H1 (cell line): ENCODE data around the gene ZNF608. TPM values are rescaled to one million over a fixed set of nuclear protein-coding genes. Genes with fewer than 3 reads are reported as not detected.

Source experiments
- CTCF ChIA-PET: fragments of 300-600 bp; sonication (Branson Sonifier 250); formaldehyde crosslinking; loops from one replicate; lab custom pipeline; 2021; ENCODE audit not compliant: partially characterized antibody; lab: Charles Lee
- POLR2A ChIA-PET: fragments of 300-600 bp; sonication (Branson Sonifier 250); formaldehyde crosslinking; loops from one replicate; lab custom pipeline; 2021; ENCODE audit warnings: inconsistent platforms; ENCODE audit not compliant: partially characterized antibody; lab: Charles Lee
- DNase-seq, 2 experiments: peaks; one replicate each; pipeline versions ENCODE4 v3.0.0 to v3.0.0-alpha.2; 2010 to 2022; ENCODE audit warnings: low spot score in 2 of 2, low read depth in 1 of 2, mixed read lengths in 1 of 2
- FAIRE-seq: peaks from 2 replicates; lab custom pipeline; 2011; peaks lifted over from hg19 to GRCh38; lab: Jason Lieb, UNC
- H2AFZ ChIP-seq: 2 replicates; pipeline ENCODE4 v1.8.1; 2012; ENCODE audit warnings: low read length, inconsistent platforms
- H2AK5ac ChIP-seq: 2 replicates; pipeline ENCODE4 v1.6.1; 2013; ENCODE audit warnings: low read depth, low read length
- H2BK120ac ChIP-seq: replicated peaks from 2 replicates; pipeline ENCODE3; 2013; ENCODE audit warnings: low read depth, low read length, inconsistent platforms
- H2BK12ac ChIP-seq: 2 replicates; pipeline ENCODE4 v1.6.1; 2013; ENCODE audit warnings: low read depth, low read length
- H2BK15ac ChIP-seq: 2 replicates; pipeline ENCODE4 v1.6.1; 2013; ENCODE audit warnings: low read length
- H2BK20ac ChIP-seq: 2 replicates; pipeline ENCODE4 v1.6.1; 2013; ENCODE audit warnings: low read length
- H2BK5ac ChIP-seq: 2 replicates; pipeline ENCODE4 v1.6.1; 2013; ENCODE audit warnings: low read depth, low read length
- H3K14ac ChIP-seq: 2 replicates; pipeline ENCODE4 v1.6.1; 2013; ENCODE audit warnings: inconsistent platforms; ENCODE audit not compliant: insufficient read length
- H3K18ac ChIP-seq: 2 replicates; pipeline ENCODE4 v1.6.1; 2013; ENCODE audit warnings: low read length; ENCODE audit errors: extremely low read depth
- H3K23ac ChIP-seq: 2 replicates; pipeline ENCODE4 v1.6.1; 2013; ENCODE audit warnings: inconsistent platforms; ENCODE audit not compliant: insufficient read length
- H3K23me2 ChIP-seq: 2 replicates; pipeline ENCODE4 v1.6.1; 2013; ENCODE audit warnings: low read depth, low read length
- H3K27ac ChIP-seq: 2 replicates; pipeline ENCODE4 v1.6.1; 2011; ENCODE audit warnings: low read depth, low read length, inconsistent platforms
- H3K27me3 ChIP-seq, 4 experiments: replicated peaks in 1 of 4; 1 replicate in 1 of 4; 2 replicates in 3 of 4; pipeline versions ENCODE4 v1.6.1 to v1.8.1; 2011 to 2013; ENCODE audit warnings: low read length in 3 of 4, mild to moderate bottlenecking in 3 of 4, inconsistent platforms in 2 of 4, mixed read lengths in 2 of 4, moderate library complexity in 1 of 4; ENCODE audit not compliant: control insufficient read depth in 3 of 4, insufficient read depth in 3 of 4; ENCODE audit errors: extremely low read depth in 1 of 4
- H3K36me3 ChIP-seq, 4 experiments: 2 replicates each; pipeline versions ENCODE4 v1.6.1 to v1.8.1; 2011 to 2013; ENCODE audit warnings: mild to moderate bottlenecking in 4 of 4, low read length in 3 of 4, moderate library complexity in 2 of 4, control low read depth in 1 of 4, inconsistent platforms in 1 of 4; ENCODE audit not compliant: insufficient read depth in 4 of 4, control insufficient read depth in 2 of 4
- H3K4ac ChIP-seq: replicated peaks from 2 replicates; pipeline ENCODE3; 2013; ENCODE audit warnings: low read length, low read depth, mixed read lengths, inconsistent platforms; ENCODE audit not compliant: insufficient read length
- H3K4me1 ChIP-seq, 4 experiments: replicated peaks in 1 of 4; 1 replicate in 1 of 4; 2 replicates in 3 of 4; pipeline versions ENCODE4 v1.6.1 to v1.8.1; 2011 to 2013; ENCODE audit warnings: low read length in 3 of 4, inconsistent platforms in 2 of 4, mixed read lengths in 1 of 4; ENCODE audit not compliant: insufficient read depth in 4 of 4, control insufficient read depth in 3 of 4
- H3K4me2 ChIP-seq, 2 experiments: 2 replicates each; pipeline versions ENCODE4 v1.6.1 to v1.8.1; 2011 to 2013; ENCODE audit warnings: low read depth in 2 of 2, low read length in 2 of 2, control low read depth in 1 of 2, inconsistent platforms in 1 of 2, mild to moderate bottlenecking in 1 of 2; ENCODE audit not compliant: insufficient read depth in 1 of 2
- H3K4me3 ChIP-seq, 4 experiments: fragments of 200-600, 300-600 bp in 1 of 4; sonication (generic), shearing (Covaris generic), sonication (Bioruptor Twin) in 1 of 4; 2 replicates each; pipeline versions ENCODE4 v1.5.1 to v1.8.1; 2011 to 2016; ENCODE audit warnings: low read length in 4 of 4, low read depth in 3 of 4, control low read depth in 2 of 4, inconsistent platforms in 2 of 4, mild to moderate bottlenecking in 2 of 4, mixed read lengths in 1 of 4, moderate library complexity in 1 of 4; ENCODE audit not compliant: insufficient read depth in 2 of 4; ENCODE audit errors: extremely low read depth in 1 of 4
- H3K56ac ChIP-seq: replicated peaks from 2 replicates; pipeline ENCODE3; 2013; ENCODE audit warnings: low read depth, mild to moderate bottlenecking, mixed read lengths, low read length, inconsistent platforms; ENCODE audit not compliant: insufficient read length
- H3K79me1 ChIP-seq: 2 replicates; pipeline ENCODE4 v1.6.1; 2013; ENCODE audit warnings: low read depth, low read length, control low read depth
- H3K79me2 ChIP-seq, 2 experiments: 2 replicates each; pipeline versions ENCODE4 v1.6.1 to v1.8.1; 2012 to 2013; ENCODE audit warnings: low read length in 2 of 2, mild to moderate bottlenecking in 2 of 2, inconsistent platforms in 1 of 2; ENCODE audit not compliant: insufficient read depth in 2 of 2, control insufficient read depth in 1 of 2
- H3K9ac ChIP-seq, 4 experiments: replicated peaks in 1 of 4; 1 replicate in 1 of 4; 2 replicates in 3 of 4; pipeline versions ENCODE4 v1.6.1 to v1.8.1; 2011 to 2013; ENCODE audit warnings: low read depth in 3 of 4, low read length in 3 of 4, control low read depth in 2 of 4, mild to moderate bottlenecking in 2 of 4, moderate library complexity in 2 of 4, inconsistent platforms in 1 of 4; ENCODE audit errors: extremely low read depth in 1 of 4
- H3K9me3 ChIP-seq, 2 experiments: 2 replicates each; pipeline versions ENCODE4 v1.6.1 to v1.8.1; 2012 to 2013; ENCODE audit warnings: mild to moderate bottlenecking in 2 of 2, moderate library complexity in 2 of 2, control low read depth in 1 of 2, inconsistent platforms in 1 of 2, low read depth in 1 of 2, low read length in 1 of 2, mixed read lengths in 1 of 2; ENCODE audit not compliant: insufficient read depth in 2 of 2
- H4K20me1 ChIP-seq, 2 experiments: replicated peaks in 1 of 2; 2 replicates each; pipeline versions ENCODE3 to v1.8.1; 2011 to 2013; ENCODE audit warnings: inconsistent platforms in 2 of 2, low read length in 2 of 2, mild to moderate bottlenecking in 1 of 2; ENCODE audit not compliant: insufficient read depth in 2 of 2, control insufficient read depth in 1 of 2
- H4K5ac ChIP-seq: 2 replicates; pipeline ENCODE4 v1.6.1; 2013; ENCODE audit warnings: low read length, low read depth, mixed read lengths, inconsistent platforms; ENCODE audit not compliant: insufficient read length
- H4K8ac ChIP-seq: 2 replicates; pipeline ENCODE4 v1.8.0; 2013; ENCODE audit warnings: mild to moderate bottlenecking, moderate library complexity, low read length, inconsistent platforms; ENCODE audit not compliant: insufficient read depth; ENCODE audit errors: extremely low read depth
- H4K91ac ChIP-seq: replicated peaks from 2 replicates; pipeline ENCODE3; 2013; ENCODE audit warnings: low read length, mixed read lengths, inconsistent platforms; ENCODE audit not compliant: insufficient read length
- MAX ChIP-seq: IDR thresholded peaks from 2 replicates; pipeline ENCODE4 v1.6.1; 2012; ENCODE audit warnings: inconsistent platforms
- RAD21 ChIP-seq, 2 experiments: IDR thresholded peaks in 1 of 2; conservative IDR thresholded peaks in 1 of 2; 2 replicates each; pipeline ENCODE4 v1.6.1; 2011; ENCODE audit warnings: low read depth in 2 of 2, low read length in 2 of 2, improper control_type of control experiment in 1 of 2, inconsistent platforms in 1 of 2, mild to moderate bottlenecking in 1 of 2, moderate library complexity in 1 of 2
- WGBS, 2 experiments: shearing (Covaris generic) in 1 of 2; methylation state at CpG; one replicate each; pipeline versions ENCODE4 v1.1.6 to v1.1.7; 2013 to 2015; ENCODE audit warnings: low lambda C conversion rate in 2 of 2, mixed read lengths in 2 of 2, inconsistent platforms in 1 of 2, low coverage in 1 of 2, missing lambda C conversion rate in 1 of 2; ENCODE audit not compliant: insufficient replicate concordance in 2 of 2, insufficient coverage in 1 of 2, insufficient read length in 1 of 2; ENCODE audit errors: extremely low coverage in 1 of 2, missing lambda C conversion rate in 1 of 2; 5-methylcytosine and 5-hydroxymethylcytosine counted together
- polyA plus RNA-seq, 7 experiments: library from polyadenylated mRNA; depleted of rRNA in 3 of 7; stranded (reverse) in 5 of 7; unstranded in 2 of 7; fragments of >200 nt in 5 of 7; fragments of 200-250 nt in 2 of 7; gene quantifications; 1 replicate in 5 of 7; 2 replicates in 1 of 7; 4 replicates in 1 of 7; pipeline versions ENCODE4 v1.2.1 to v1.2.3, GENCODE V29; 2011 to 2013; ENCODE audit warnings: missing spikeins in 2 of 7, mixed read lengths in 2 of 7
- total RNA-seq: library from RNA; stranded (reverse); fragmentation: NEBNext Ultra II Directional; extraction: Animal tissue kit (Norgen Biotek cat#: 25700); gene quantifications from 2 replicates; pipeline ENCODE4 v1.2.1, GENCODE V29; 2021

ZNF608 gene
- total and polyA plus RNA-seq, 2 of the 8 experiments (the other 6 are each of a cell fraction or from before 2014, with no cell fraction given), result 17.2 to 40.8 TPM

- Histone ChIP-seq H2BK15ac (no peak overlapping the region), H2BK120ac (no peak overlapping the region), H4K8ac (no peak overlapping the region), H2BK5ac (no peak overlapping the region), H3K23me2 (peaks cover 12% of the 10 kb centered on the region), H3K4ac (no peak overlapping the region), H4K91ac (no peak overlapping the region), H3K79me2 (peaks cover 26 to 94% of the 10 kb centered on the region in 2 experiments), H3K56ac (no peak overlapping the region), H3K9ac (no peak overlapping the region), H2AK5ac (no peak overlapping the region), H3K14ac (no peak overlapping the region), H4K20me1 (peaks cover 3 to 18% of the 10 kb centered on the region in 2 experiments), H3K27me3 (no peaks in the 10 kb centered on the region), H4K5ac (no peak overlapping the region), H3K4me1 (peaks cover 9 to 39% (median 25%) of the 10 kb centered on the region in 4 experiments), H3K27ac (no peak overlapping the region), H3K18ac (no peak overlapping the region), H3K4me3 (peak overlapping the region in 1 of 4 experiments; percentile 94; a peak in 1 of 8 replicates), H3K9me3 (peaks cover 0 to 4% of the 10 kb centered on the region in 2 experiments; a peak in 1 of 4 replicates), H3K79me1 (peaks cover 3% of the 10 kb centered on the region), H3K36me3 (peaks cover 0 to 11% (median 0%) of the 10 kb centered on the region in 4 experiments; a peak in 1 of 8 replicates), H2AFZ (no peak overlapping the region), H2BK12ac (no peak overlapping the region), H3K4me2 (peak overlapping the region in 1 of 2 experiments; percentile 77; a peak in 1 of 4 replicates), H3K23ac (no peak overlapping the region), H2BK20ac (no peak overlapping the region)
- FAIRE-seq (no peak), DNase-seq (no peak)
- WGBS, 2 experiments, result 91% methylated on average over 4 of the region's 4 CpGs; no CpG with 5 or more reads in 1 of the 2 experiments
- ChIA-PET POLR2A (interaction anchor here (0.6 to 6.5 kb wide), 3 partner anchors 8 to 133 kb away, joined by 3 to 74 read pairs (median 3); no protein-coding TSS in a partner anchor), CTCF (interaction anchor here (0.6 kb wide), 1 partner anchor 1156 kb away, joined by 4 read pairs; no protein-coding TSS in a partner anchor)
- TF ChIP-seq MAX, result no peak
- no peak for TF ChIP-seq RAD21 (IDR thresholded peaks at IDR 0.05 in 1 of 2, conservative IDR thresholded peaks at IDR 0.05 in 1 of 2; ENCODE audit: low read depth in 2 of 2, low read length in 2 of 2)
These were observed 5.4 kb downstream of the ZNF608 start for GRCh38 chr5:124740991-124741583.
